Measurements from ENCODE around the gene ADAMTSL1.

Gene ADAMTSL1

GRCh38 chr9:18636781-18637180 lies 162.8 kb downstream of the ADAMTSL1 start:
- TF ChIP-seq CTCF (conservative IDR thresholded peaks at IDR 0.05; ENCODE audit: low read depth, low read length) = no peak
- H3K4me3 ChIP-seq (ENCODE audit: low read length) = no peak overlapping the region
- no peak for DNase-seq (ENCODE audit: low read depth)

- no peak for TF ChIP-seq CTCF (conservative IDR thresholded peaks at IDR 0.05; ENCODE audit: low read depth, low read length)
- no peak for DNase-seq (ENCODE audit: low read depth)
These were observed 164.7 kb downstream of the ADAMTSL1 start for GRCh38 chr9:18638371-18639249.

GRCh38 chr9:18639911-18640310 lies 166.0 kb downstream of the ADAMTSL1 start:
- H3K4me3 ChIP-seq (ENCODE audit: low read length) = no peak overlapping the region
- no peak for DNase-seq (ENCODE audit: low read depth)
- no peak for TF ChIP-seq CTCF (conservative IDR thresholded peaks at IDR 0.05; ENCODE audit: low read depth, low read length)

More at GRCh38 chr9:18638371-18639249, 164.7 kb downstream of the ADAMTSL1 start:
- H3K4me3 ChIP-seq (ENCODE audit: low read length) = no peak overlapping the region

GRCh38 chr9:18658804-18659705 lies 185.1 kb downstream of the ADAMTSL1 start:
- TF ChIP-seq CTCF (conservative IDR thresholded peaks at IDR 0.05; ENCODE audit: low read depth, low read length) = no peak
- no peak for DNase-seq (ENCODE audit: low read depth)
- H3K4me3 ChIP-seq (ENCODE audit: low read length) = no peak overlapping the region

GRCh38 chr9:18660001-18660400 lies 186.0 kb downstream of the ADAMTSL1 start:
- DNase-seq (ENCODE audit: low read depth) = no peak
- TF ChIP-seq CTCF (conservative IDR thresholded peaks at IDR 0.05; ENCODE audit: low read depth, low read length) = no peak
- no peak overlapping the region for H3K4me3 ChIP-seq (ENCODE audit: low read length)

GRCh38 chr9:18662320-18662719 lies 188.4 kb downstream of the ADAMTSL1 start:
- H3K4me3 ChIP-seq (ENCODE audit: low read length) = no peak overlapping the region
- no peak for DNase-seq (ENCODE audit: low read depth)
- no peak for TF ChIP-seq CTCF (conservative IDR thresholded peaks at IDR 0.05; ENCODE audit: low read depth, low read length)
